HepG2 (cell line): Measurements from ENCODE around the gene CHCHD6. TPM values are rescaled to one million over a fixed set of nuclear protein-coding genes. Genes with fewer than 3 reads are reported as not detected.

ENCODE experiments used
- ESRRA ChIP-seq: sonication (generic); formaldehyde crosslinking; IDR thresholded peaks from 2 replicates; pipeline ENCODE4 v1.5.1; 2020; ENCODE audit warnings: mild to moderate bottlenecking, low read depth, missing genetic modification reagents
- HDAC2 ChIP-seq: sonication (generic); formaldehyde crosslinking; IDR thresholded peaks from 2 replicates; pipeline ENCODE4 v1.4.0; 2020; ENCODE audit warnings: missing genetic modification reagents
- HNF4G ChIP-seq, 2 experiments: sonication (generic) in 1 of 2; formaldehyde crosslinking in 1 of 2; IDR thresholded peaks; 2 replicates each; pipeline versions ENCODE4 v1.4.0 to v1.6.1; 2011 to 2020; ENCODE audit warnings: borderline replicate concordance in 2 of 2, low read depth in 2 of 2, mild to moderate bottlenecking in 2 of 2, low read length in 1 of 2, missing genetic modification reagents in 1 of 2, moderate library complexity in 1 of 2
- MLLT10 ChIP-seq: sonication (generic); formaldehyde crosslinking; IDR thresholded peaks from 2 replicates; pipeline ENCODE4 v1.4.0; 2020; ENCODE audit warnings: missing genetic modification reagents
- MYC ChIP-seq: sonication (generic); formaldehyde crosslinking; IDR thresholded peaks from 2 replicates; pipeline ENCODE4 v1.9.0; 2021; ENCODE audit warnings: missing genetic modification reagents, borderline replicate concordance
- NR2F6 ChIP-seq, 2 experiments: IDR thresholded peaks; 2 replicates each; pipeline ENCODE4 v1.6.1; 2016; ENCODE audit warnings: antibody characterized with exemption in 1 of 2, mild to moderate bottlenecking in 1 of 2
- RARA ChIP-seq: IDR thresholded peaks from 2 replicates; pipeline ENCODE4 v1.6.1; 2016; ENCODE audit warnings: missing genetic modification reagents, missing compliant biosample characterization
- RXRB ChIP-seq: IDR thresholded peaks from 2 replicates; pipeline ENCODE4 v1.6.1; 2016; ENCODE audit warnings: borderline replicate concordance, missing genetic modification reagents, missing compliant biosample characterization
- ZNF317 ChIP-seq: sonication (generic); formaldehyde crosslinking; IDR thresholded peaks from 2 replicates; pipeline ENCODE4 v1.5.0; 2020; ENCODE audit warnings: mild to moderate bottlenecking, missing genetic modification reagents
- ZNF331 ChIP-seq: sonication (generic); formaldehyde crosslinking; IDR thresholded peaks from 2 replicates; pipeline ENCODE4 v1.4.0; 2020; ENCODE audit warnings: missing genetic modification reagents
- ZNF33B ChIP-seq: sonication (generic); formaldehyde crosslinking; IDR thresholded peaks from 2 replicates; pipeline ENCODE4 v1.5.1; 2020; ENCODE audit warnings: mild to moderate bottlenecking, missing genetic modification reagents
- polyA plus RNA-seq, 8 experiments: library from polyadenylated mRNA; depleted of rRNA in 3 of 8; stranded (reverse) in 7 of 8; unstranded in 1 of 8; fragments of >200 nt; fragmentation: Illumina TruSeq in 4 of 8; extraction: Trizol in 4 of 8; gene quantifications; 2 replicates each; pipeline versions ENCODE4 v1.2.1 to v1.2.3, GENCODE V29; 2011 to 2016; ENCODE audit warnings: low read depth in 4 of 8, missing spikeins in 1 of 8, mixed read lengths in 1 of 8; ENCODE audit not compliant: insufficient read depth in 1 of 8
- total RNA-seq, 5 experiments: library from RNA; depleted of rRNA; stranded (reverse); fragments of >200 nt; fragmentation: Illumina TruSeq; extraction: Trizol; gene quantifications; 2 replicates each; pipeline ENCODE4 v1.2.3, GENCODE V29; 2016; ENCODE audit warnings: low read depth in 1 of 5
- TF ChIP-seq, protein P1 (sequence below): sonication (generic); formaldehyde crosslinking; IDR thresholded peaks from 2 replicates; pipeline ENCODE4 v1.5.0; 2020; ENCODE audit warnings: mild to moderate bottlenecking, missing genetic modification reagents, borderline replicate concordance
- TF ChIP-seq, protein P2 (sequence below): sonication (generic); formaldehyde crosslinking; IDR thresholded peaks from 2 replicates; pipeline ENCODE4 v1.5.0; 2020; ENCODE audit warnings: mild to moderate bottlenecking, missing genetic modification reagents
- TF ChIP-seq, protein P3 (sequence below): sonication (generic); formaldehyde crosslinking; IDR thresholded peaks from 2 replicates; pipeline ENCODE4 v1.5.1; 2020; ENCODE audit warnings: mild to moderate bottlenecking, missing genetic modification reagents
- TF ChIP-seq, protein P4 (sequence below): IDR thresholded peaks from 2 replicates; pipeline ENCODE4 v1.6.1; 2018; ENCODE audit warnings: missing genetic modification reagents, mild to moderate bottlenecking, missing compliant biosample characterization
- TF ChIP-seq, protein P5 (sequence below): sonication (generic); IDR thresholded peaks from 2 replicates; pipeline ENCODE4 v1.6.1; 2016; ENCODE audit warnings: low read depth, borderline replicate concordance

Gene CHCHD6
- total and polyA plus RNA-seq, 2 of the 13 experiments (the other 11 are each of a cell fraction or from before 2014, with no cell fraction given) = 20.3 to 20.8 TPM

DNA sequence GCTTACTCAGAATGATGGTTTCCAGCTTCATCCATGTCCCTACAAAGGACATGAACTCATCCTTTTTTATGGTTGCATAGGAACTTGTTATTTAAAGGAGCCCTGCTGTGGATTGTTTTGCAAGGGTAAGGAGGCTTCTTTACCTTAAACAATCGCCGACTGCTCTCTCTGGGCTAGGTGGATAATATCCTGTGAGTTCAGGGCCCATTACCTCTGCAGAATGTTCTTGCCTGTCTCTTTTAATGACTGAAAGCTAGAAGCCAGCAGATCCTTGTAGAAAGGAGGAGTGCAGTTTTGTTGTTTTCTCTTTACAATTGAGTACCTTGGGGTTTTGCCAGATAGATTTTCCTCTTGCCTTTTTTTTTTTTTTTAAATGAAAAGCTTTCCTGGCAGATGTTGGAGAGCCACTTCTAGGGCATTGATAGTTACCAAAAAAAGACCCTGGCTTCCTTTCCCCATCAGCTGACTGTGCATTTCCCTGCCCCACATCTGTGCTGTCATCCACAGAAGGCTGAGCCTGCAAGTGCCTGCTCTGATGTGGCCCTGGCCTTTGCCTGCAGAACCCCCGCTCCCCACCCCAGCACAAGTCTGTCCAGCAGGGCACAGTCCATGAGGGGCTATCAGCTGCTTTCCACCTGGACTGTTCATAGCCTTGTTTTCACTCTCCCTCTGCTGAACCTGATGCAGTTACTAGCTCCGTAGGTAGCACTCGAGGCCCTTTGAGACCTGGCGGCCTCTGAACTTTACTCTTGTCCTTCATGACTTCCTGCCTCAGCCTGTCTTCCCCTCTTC, 113.1 kb downstream of the CHCHD6 start (continued):
- TF ChIP-seq, protein P1, sequence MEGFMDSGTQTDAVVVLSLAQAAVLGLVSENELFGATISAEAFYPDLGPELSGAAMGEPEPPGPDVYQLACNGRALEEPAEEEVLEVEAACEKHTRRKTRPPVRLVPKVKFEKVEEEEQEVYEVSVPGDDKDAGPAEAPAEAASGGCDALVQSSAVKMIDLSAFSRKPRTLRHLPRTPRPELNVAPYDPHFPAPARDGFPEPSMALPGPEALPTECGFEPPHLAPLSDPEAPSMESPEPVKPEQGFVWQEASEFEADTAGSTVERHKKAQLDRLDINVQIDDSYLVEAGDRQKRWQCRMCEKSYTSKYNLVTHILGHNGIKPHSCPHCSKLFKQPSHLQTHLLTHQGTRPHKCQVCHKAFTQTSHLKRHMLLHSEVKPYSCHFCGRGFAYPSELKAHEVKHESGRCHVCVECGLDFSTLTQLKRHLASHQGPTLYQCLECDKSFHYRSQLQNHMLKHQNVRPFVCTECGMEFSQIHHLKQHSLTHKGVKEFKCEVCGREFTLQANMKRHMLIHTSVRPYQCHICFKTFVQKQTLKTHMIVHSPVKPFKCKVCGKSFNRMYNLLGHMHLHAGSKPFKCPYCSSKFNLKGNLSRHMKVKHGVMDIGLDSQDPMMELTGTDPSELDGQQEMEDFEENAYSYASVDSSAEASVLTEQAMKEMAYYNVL (CRISPR knock-in tag) = peak; percentile 86
- 0 out of 2 replicates have a peak, but pooled peaks have one; percentile 39 for TF ChIP-seq ESRRA (CRISPR knock-in tag)
- TF ChIP-seq, protein P2, sequence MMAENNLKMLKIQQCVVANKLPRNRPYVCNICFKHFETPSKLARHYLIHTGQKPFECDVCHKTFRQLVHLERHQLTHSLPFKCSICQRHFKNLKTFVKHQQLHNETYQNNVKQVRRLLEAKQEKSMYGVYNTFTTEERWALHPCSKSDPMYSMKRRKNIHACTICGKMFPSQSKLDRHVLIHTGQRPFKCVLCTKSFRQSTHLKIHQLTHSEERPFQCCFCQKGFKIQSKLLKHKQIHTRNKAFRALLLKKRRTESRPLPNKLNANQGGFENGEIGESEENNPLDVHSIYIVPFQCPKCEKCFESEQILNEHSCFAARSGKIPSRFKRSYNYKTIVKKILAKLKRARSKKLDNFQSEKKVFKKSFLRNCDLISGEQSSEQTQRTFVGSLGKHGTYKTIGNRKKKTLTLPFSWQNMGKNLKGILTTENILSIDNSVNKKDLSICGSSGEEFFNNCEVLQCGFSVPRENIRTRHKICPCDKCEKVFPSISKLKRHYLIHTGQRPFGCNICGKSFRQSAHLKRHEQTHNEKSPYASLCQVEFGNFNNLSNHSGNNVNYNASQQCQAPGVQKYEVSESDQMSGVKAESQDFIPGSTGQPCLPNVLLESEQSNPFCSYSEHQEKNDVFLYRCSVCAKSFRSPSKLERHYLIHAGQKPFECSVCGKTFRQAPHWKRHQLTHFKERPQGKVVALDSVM (CRISPR knock-in tag) = peak; percentile 59; the same call in 1 of the 2 replicates
- TF ChIP-seq, protein P3, sequence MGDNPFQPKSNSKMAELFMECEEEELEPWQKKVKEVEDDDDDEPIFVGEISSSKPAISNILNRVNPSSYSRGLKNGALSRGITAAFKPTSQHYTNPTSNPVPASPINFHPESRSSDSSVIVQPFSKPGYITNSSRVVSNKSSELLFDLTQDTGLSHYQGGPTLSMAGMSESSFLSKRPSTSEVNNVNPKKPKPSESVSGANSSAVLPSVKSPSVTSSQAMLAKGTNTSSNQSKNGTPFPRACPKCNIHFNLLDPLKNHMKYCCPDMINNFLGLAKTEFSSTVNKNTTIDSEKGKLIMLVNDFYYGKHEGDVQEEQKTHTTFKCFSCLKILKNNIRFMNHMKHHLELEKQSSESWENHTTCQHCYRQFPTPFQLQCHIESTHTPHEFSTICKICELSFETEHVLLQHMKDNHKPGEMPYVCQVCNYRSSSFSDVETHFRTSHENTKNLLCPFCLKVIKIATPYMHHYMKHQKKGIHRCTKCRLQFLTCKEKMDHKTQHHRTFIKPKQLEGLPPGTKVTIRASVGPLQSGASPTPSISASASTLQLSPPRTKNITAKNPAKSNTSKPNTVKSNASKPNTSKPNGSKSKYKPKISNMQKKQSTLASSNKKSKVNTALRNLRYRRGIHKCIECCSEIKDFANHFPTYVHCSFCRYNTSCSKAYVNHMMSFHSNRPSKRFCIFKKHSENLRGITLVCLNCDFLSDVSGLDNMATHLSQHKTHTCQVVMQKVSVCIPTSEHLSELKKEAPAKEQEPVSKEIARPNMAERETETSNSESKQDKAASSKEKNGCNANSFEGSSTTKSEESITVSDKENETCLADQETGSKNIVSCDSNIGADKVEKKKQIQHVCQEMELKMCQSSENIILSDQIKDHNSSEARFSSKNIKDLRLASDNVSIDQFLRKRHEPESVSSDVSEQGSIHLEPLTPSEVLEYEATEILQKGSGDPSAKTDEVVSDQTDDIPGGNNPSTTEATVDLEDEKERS (CRISPR knock-in tag) = 0 out of 2 replicates have a peak, but pooled peaks have one; percentile 28
- TF ChIP-seq RARA = 0 out of 2 replicates have a peak, but pooled peaks have one; percentile 14
- no peak for TF ChIP-seq ZNF33B (CRISPR knock-in tag)
- TF ChIP-seq, protein P4, sequence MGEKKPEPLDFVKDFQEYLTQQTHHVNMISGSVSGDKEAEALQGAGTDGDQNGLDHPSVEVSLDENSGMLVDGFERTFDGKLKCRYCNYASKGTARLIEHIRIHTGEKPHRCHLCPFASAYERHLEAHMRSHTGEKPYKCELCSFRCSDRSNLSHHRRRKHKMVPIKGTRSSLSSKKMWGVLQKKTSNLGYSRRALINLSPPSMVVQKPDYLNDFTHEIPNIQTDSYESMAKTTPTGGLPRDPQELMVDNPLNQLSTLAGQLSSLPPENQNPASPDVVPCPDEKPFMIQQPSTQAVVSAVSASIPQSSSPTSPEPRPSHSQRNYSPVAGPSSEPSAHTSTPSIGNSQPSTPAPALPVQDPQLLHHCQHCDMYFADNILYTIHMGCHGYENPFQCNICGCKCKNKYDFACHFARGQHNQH (CRISPR knock-in tag) = peak; percentile 23; the same call in 1 of the 2 replicates
- peak; percentile 58; the same call in 1 of the 2 replicates for TF ChIP-seq ZNF317 (CRISPR knock-in tag)
- TF ChIP-seq MLLT10 (CRISPR knock-in tag) = no peak
- TF ChIP-seq MYC (CRISPR knock-in tag) = peak; percentile 35; the same call in 1 of the 2 replicates
- no peak for TF ChIP-seq NR2F6 (IDR thresholded peaks at IDR 0.05)
- 0 out of 2 replicates have a peak, but pooled peaks have one; percentile 24 for TF ChIP-seq NR2F6 (CRISPR knock-in tag; IDR thresholded peaks at IDR 0.05)
- TF ChIP-seq HNF4G (IDR thresholded peaks at IDR 0.05; ENCODE audit: borderline replicate concordance, low read depth, low read length) = peak; percentile 43; the same call in 1 of the 2 replicates
- 0 out of 2 replicates have a peak, but pooled peaks have one; percentile 25 for TF ChIP-seq HNF4G (CRISPR knock-in tag; IDR thresholded peaks at IDR 0.05; ENCODE audit: borderline replicate concordance, low read depth)
- TF ChIP-seq HDAC2 = peak; percentile 33; the same call in 1 of the 2 replicates
- TF ChIP-seq RXRB = peak; percentile 31; the same call in 1 of the 2 replicates
- TF ChIP-seq, protein P5, sequence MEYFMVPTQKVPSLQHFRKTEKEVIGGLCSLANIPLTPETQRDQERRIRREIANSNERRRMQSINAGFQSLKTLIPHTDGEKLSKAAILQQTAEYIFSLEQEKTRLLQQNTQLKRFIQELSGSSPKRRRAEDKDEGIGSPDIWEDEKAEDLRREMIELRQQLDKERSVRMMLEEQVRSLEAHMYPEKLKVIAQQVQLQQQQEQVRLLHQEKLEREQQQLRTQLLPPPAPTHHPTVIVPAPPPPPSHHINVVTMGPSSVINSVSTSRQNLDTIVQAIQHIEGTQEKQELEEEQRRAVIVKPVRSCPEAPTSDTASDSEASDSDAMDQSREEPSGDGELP = peak; percentile 90; the same call in 1 of the 2 replicates
- TF ChIP-seq ZNF331 (CRISPR knock-in tag) = 0 out of 2 replicates have a peak, but pooled peaks have one; percentile 20
